HEK293 (cell line): ENCODE measurements around the gene DCAF4.

Source experiments
- BCL6B ChIP-seq: fragments of 450-650 bp; formaldehyde crosslinking; IDR thresholded peaks from 2 replicates; pipeline ENCODE4 v1.5.1; 2017; ENCODE audit warnings: missing biosample characterization, missing genetic modification characterization
- CTCF ChIP-seq: fragments of 450-650 bp; formaldehyde crosslinking; IDR thresholded peaks from 2 replicates; pipeline ENCODE4 v1.5.1; 2016; ENCODE audit warnings: missing biosample characterization, missing genetic modification characterization
- GLI4 ChIP-seq: fragments of 450-650 bp; formaldehyde crosslinking; IDR thresholded peaks from 2 replicates; pipeline ENCODE4 v1.5.1; 2016; ENCODE audit warnings: missing biosample characterization, missing genetic modification characterization
- KLF10 ChIP-seq: fragments of 450-650 bp; IDR thresholded peaks from 2 replicates; pipeline ENCODE4 v1.5.1; 2018; ENCODE audit warnings: missing biosample characterization, mild to moderate bottlenecking, missing genetic modification characterization
- PBX3 ChIP-seq: sonication (generic); formaldehyde crosslinking; IDR thresholded peaks from 2 replicates; pipeline ENCODE4 v1.8.1; 2022; ENCODE audit warnings: mild to moderate bottlenecking, moderate library complexity, missing genetic modification reagents
- ZNF114 ChIP-seq: fragments of 450-650 bp; formaldehyde crosslinking; IDR thresholded peaks from 2 replicates; pipeline ENCODE4 v1.5.0; 2017; ENCODE audit warnings: missing biosample characterization, missing genetic modification characterization
- ZNF610 ChIP-seq: fragments of 450-650 bp; formaldehyde crosslinking; IDR thresholded peaks from 2 replicates; pipeline ENCODE4 v1.5.1; 2016; ENCODE audit warnings: missing biosample characterization, missing genetic modification characterization, borderline replicate concordance
- ZNF837 ChIP-seq: fragments of 450-650 bp; formaldehyde crosslinking; IDR thresholded peaks from 2 replicates; pipeline ENCODE4 v1.5.1; 2016; ENCODE audit warnings: missing biosample characterization, missing genetic modification characterization
- ZSCAN30 ChIP-seq: fragments of 450-650 bp; IDR thresholded peaks from 2 replicates; pipeline ENCODE4 v1.5.1; 2018; ENCODE audit warnings: missing biosample characterization, mild to moderate bottlenecking, missing genetic modification characterization, moderate library complexity

DNA sequence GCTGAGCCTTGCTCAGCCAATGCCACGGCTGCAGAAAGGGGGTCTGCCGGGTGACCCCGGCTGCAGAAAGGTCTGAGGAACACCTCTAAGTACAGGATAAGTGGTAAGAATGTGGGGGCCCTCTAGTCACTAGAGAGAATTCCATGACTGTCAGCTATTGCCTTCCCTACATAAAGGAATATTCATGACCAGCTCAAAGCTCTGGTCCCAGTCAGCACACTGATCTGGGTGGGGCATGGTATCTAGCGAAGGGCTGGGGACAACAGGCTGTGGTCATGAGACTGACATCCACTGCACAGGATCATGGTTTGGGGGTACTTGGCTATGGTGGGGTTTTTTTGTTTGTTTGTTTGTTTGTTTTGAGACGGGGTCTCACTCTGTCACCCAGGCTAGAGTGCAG is 42.1 kb downstream of the DCAF4 start:
- no peak for TF ChIP-seq PBX3
- TF ChIP-seq CTCF (tag by site-specific recombination): no peak
- no peak for TF ChIP-seq ZNF837 (tag by site-specific recombination)
- no peak for TF ChIP-seq ZNF610 (tag by site-specific recombination)
- no peak for TF ChIP-seq KLF10
- TF ChIP-seq ZNF114 (tag by site-specific recombination): no peak
- no peak for TF ChIP-seq BCL6B (tag by site-specific recombination)
- TF ChIP-seq GLI4 (tag by site-specific recombination): no peak
- TF ChIP-seq ZSCAN30 (tag by site-specific recombination): no peak
